ENCODE results near the gene UBE2I. TPM values are rescaled to one million over a fixed set of nuclear protein-coding genes. Genes with fewer than 3 reads are reported as not detected.
A peak's percentile ranks its signal among the peaks of the same experiment; 100 is the strongest.
"Not testable (repeated sequence)": the region's sequence is repeated elsewhere in the genome, so short reads cannot be mapped to it uniquely, and the experiment has no call there.

UBE2I gene
- polyA plus RNA-seq, 4 donors = 152 to 184 (median 163) TPM

GRCh38 chr16:1326946-1327618 lies 17.6 kb downstream of the UBE2I start:
- no peak for DNase-seq (ENCODE audit: low read depth in 4 of 4, low spot score in 2 of 4)

- DNase-seq (ENCODE audit: low read depth in 4 of 4, low spot score in 2 of 4) = no peak
These were observed 18.1 kb downstream of the UBE2I start for GRCh38 chr16:1327619-1327947.

DNA sequence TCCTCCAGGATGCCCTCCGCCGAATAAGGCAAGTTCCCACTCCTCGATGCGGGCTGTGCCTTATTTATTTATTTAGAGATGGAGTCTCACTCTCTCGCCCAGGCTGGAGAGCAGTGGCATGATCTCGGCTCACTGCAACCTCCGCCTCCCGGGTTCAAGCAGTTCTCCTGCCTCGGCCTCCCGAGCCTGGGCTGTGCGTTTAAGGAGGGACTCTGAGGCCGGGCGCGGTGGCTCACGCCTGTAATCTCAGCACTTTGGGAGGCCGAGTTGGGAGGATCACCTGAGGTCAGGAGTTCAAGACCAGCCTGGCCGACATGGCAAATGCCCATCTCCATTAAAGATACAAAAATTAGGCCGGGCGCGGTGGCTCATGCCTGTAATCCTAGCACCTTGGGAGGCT lies 18.7 kb downstream of the UBE2I start:
- not testable (repeated sequence) for DNase-seq (ENCODE audit: low read depth in 4 of 4, low spot score in 2 of 4)

- DNase-seq (ENCODE audit: low read depth in 4 of 4, low spot score in 2 of 4) = not testable (repeated sequence)
These were observed 19.5 kb downstream of the UBE2I start for GRCh38 chr16:1328961-1329360.

- no peak for DNase-seq (ENCODE audit: low read depth in 4 of 4, low spot score in 2 of 4)
These were observed 21.0 kb downstream of the UBE2I start for GRCh38 chr16:1330260-1330914.

- DNase-seq (ENCODE audit: low read depth in 4 of 4, low spot score in 2 of 4) = no peak
These were observed 21.7 kb downstream of the UBE2I start for GRCh38 chr16:1330931-1331711.

GRCh38 chr16:1331712-1332617 lies 22.5 kb downstream of the UBE2I start:
- peak in 2 of 4 donors; percentile 64 to 81 for DNase-seq (ENCODE audit: low read depth in 4 of 4, low spot score in 2 of 4)

GRCh38 chr16:1332618-1333148 lies 23.2 kb downstream of the UBE2I start:
- DNase-seq (ENCODE audit: low read depth in 4 of 4, low spot score in 2 of 4) = no peak

DNA sequence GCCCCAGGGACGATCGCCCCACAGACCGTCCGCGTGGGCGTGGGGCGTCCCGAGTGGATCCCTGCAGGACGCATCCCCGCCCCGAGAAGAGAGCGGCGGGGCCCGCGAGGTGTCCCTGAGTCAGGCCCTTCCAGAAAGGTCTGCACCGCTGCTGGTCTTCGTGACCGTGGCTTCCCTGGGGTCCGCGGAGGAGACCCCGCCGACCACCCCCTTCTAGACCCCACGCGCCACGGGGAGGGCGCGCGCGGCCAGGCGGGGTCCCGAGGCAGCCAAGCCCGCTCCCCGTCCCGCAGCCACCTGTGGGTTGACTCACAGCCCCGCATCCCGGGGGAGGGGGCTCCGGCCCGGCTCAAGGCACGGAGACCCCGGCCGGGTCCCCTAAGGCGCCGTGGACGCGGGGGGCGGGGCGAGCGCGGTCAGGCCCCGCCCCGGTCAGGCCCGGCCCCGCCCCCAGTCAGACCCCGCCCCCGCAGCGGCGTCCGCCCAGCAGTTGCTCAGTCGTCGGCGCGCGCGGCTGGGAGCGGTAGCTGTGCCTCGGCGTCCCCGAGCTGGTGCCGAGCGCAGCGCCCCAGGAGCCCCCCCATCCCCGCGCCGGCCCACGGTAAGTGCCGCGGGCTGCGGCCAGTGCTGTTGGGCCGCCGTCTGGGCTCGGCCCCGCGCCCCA lies 23.8 kb downstream of the UBE2I start, which contains the start of gene BAIAP3:
Gene BAIAP3, plus strand, starts transcription at position 497 of the 664 bp plus-strand sequence. CDS start 4,905 bp downstream, outside the sequence.
- no peak for DNase-seq (ENCODE audit: low read depth in 4 of 4, low spot score in 2 of 4)

DNA sequence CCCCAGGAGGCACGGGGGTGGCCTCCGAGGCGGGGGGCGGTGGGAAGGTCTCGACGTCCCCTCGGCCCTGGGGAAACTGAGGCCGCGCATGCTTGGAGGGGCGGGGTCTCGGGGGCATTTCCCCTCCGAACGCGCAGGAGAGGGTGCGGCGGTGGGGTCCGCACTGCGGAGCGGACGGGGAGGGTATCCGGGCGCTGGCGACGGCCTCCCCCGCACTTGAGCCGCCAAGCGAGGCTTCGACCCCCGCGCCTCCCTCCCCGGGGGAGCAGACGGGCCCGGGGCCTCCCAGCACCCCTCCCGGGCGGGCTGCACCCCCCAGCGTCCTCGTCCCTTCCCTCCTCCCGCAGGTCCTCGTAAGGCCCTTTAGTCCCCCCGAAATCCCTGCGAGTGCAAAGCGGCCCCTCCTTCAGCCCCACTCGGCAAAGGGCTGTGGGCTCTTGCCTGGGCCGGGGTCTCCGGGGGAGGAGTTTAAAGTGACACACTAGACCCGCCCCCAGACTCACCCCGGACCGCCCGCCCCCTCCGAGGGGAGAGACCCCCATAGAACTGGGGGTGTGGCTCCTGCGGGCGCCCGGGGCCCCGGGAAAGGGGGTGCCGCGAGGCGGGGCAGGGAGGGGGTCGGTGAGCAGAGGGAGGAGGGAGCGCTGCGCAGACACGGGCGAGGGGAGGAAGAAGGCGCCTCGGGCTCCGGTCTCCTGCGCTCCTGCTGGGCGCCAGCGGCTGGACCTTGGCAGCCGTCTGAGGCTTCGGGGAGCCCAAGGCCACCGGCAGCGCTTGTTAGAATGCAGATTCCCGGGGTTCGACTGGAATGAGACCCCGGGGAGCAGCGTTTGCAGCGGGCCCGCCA lies 24.6 kb downstream of the UBE2I start:
- no peak for DNase-seq (ENCODE audit: low read depth in 4 of 4, low spot score in 2 of 4)

DNA sequence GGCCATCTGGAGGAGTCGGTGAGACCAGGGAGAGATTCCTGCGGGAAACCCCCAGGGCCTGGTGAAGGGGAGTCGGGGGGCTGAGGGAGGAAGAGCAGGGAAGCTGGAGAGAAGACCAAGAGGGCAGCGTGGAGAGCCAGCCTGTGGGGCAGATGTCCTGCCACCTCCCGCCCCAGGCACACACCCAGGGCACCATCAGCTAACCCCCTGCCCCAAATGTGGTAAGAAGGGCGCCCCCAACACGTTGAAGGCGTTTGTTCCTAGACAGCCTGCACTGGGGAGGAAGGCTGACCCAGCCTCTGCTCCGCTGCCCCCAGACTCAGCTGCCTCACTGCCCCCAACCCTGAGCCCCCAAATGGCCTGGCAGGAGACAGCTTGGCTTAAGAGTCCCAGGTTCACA lies 25.3 kb downstream of the UBE2I start:
- no peak for DNase-seq (ENCODE audit: low read depth in 4 of 4, low spot score in 2 of 4)

DNA sequence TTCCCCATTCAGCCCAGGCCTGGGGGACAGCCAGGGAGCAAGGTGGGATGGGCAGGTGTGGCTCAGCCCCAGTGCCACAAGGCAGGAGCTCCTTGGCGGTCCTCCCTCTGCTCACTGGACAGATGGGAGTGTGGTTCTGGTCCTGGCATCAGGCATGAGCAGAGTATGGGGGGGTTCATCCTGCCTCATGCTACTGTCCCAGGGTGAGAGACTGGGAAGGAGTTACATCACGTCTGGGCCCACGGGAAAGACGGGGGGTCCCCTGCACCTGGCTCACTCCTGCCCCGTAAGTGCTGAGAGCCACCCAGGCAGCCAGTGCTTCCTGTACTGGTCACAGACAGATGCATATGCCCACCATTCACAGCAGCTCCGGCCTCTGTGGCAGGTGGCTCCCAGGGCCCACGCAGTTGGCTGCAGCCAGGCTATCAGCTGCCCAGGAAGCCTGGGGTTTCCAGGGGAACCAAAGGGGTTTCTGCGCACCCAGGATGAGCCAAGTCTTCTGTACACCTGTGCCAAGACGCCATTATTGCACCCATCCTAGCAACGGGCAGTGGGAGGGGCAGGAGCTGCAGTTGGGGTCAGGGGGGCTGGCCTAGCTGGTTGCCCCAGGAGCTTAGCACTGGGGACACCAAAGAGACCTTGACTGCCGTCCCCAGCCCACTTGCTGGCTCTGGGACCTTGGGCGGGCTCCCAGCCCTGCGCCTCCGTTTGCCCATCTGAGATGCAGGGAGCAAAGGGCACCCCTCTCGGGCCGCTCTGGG lies 26.0 kb downstream of the UBE2I start:
- DNase-seq (ENCODE audit: low read depth in 4 of 4, low spot score in 2 of 4) = no peak

DNA sequence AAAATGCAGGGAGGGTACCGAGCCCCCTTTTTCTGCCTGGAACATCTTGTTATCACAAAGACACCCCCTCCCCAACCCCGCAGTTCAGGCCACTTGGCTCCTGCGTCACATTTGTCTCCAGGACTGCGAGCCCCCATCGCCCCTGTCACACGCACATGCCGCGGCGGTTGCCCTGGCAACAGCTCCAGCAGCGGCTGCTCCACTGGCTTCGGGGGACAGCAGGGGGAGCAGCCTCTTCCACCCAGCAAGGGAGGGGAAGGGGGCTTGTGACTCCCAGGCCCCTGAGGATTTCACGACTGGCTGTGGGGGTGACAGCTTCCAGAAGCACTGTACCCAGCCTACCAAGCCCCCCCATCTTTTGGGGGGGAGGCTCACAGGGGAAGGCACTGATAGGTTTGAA lies 26.6 kb downstream of the UBE2I start:
- no peak for DNase-seq (ENCODE audit: low read depth in 4 of 4, low spot score in 2 of 4)

GRCh38 chr16:1336619-1337018 lies 27.2 kb downstream of the UBE2I start:
- DNase-seq (ENCODE audit: low read depth in 4 of 4, low spot score in 2 of 4) = no peak

DNA sequence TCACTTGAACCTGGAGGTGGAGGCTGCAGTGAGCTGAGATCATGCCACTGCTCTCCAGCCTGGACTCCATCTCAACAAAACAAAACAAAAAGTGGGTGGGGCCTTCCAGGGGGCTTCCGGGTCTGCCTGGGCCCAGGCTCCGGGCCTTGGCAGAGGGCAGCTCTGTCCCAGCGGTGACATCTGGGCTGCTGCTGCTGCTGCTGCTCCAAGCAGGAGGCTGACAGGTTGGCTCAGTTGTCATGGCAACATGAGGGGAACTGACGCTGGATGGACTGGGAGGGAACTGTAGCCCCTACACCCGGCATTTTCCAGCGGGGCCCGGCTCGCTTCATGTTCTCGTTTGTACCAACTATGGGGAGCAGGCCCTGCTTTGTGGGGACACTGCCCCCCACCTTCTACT lies 28.1 kb downstream of the UBE2I start:
- no peak for DNase-seq (ENCODE audit: low read depth in 4 of 4, low spot score in 2 of 4)

DNA sequence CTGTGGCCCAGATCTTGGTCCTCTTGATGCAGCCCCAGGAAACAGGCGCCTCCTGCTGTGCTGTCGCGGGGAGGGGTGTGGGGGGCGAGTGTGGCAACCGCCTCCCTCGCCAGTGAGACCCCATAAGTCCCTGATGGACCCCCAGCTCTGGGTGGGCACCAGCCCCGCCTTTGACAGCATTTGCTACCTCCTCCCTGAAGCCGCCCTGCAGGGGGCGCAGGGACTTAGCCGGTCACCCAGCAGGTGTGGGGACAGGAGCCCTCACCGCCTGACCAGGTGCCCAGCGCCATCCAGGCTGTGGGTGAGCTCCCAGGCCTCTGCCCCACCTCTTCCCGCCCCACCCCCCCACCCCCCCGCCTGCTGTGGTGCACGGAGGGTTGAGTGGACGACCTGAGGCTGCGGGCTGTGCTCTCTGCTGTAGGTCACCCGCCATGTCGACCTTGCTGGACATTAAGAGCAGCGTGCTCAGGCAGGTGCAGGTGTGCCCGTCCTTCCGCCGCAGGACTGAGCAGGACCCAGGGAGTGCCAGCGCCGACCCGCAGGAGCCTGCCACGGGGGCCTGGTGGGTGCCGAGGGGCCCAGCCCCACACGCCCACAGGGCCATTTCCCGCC lies 28.8 kb downstream of the UBE2I start:
- DNase-seq (ENCODE audit: low read depth in 4 of 4, low spot score in 2 of 4) = no peak

DNA sequence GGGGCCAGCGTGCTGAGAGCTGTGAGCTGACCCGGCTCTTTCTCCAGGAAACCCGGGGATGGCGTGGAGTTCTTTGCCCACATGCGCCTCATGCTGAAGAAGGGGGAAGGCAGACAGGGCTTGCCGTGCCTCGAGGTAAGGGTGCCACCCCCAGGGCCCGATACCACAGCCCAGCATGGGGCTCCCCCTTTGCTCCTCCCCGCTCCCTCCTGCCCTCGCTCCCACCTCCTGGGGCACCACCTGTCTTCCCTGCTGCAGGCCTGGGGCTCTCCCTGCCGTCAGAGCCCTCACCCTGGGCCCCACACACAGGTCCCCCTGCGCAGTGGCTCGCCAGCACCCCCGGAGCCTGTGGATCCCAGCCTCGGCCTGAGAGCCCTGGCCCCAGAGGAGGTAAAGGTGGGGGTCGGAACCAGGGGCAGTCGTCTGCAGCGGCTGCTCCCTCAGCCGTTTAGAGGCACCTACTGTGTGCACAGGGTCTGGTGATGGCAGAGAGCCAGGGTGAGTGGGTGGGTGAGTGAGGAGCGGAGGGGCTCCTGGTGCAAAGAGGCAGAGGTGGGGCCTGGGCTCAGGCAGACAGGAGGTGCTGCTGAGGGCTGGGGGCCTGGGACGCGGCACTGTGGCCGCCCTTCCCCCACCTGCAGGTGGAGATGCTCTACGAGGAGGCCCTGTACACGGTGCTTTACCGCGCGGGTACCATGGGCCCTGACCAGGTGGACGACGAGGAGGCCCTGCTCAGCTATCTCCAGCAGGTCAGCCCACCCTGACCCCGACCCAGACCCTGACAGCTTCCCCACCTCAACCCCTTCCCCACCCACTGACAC lies 29.6 kb downstream of the UBE2I start:
- no peak for DNase-seq (ENCODE audit: low read depth in 4 of 4, low spot score in 2 of 4)
